Endothelial cell (in vitro differentiated cells): Measurements from ENCODE around the gene TMEM91. TPM values are rescaled to one million over a fixed set of nuclear protein-coding genes. Genes with fewer than 3 reads are reported as not detected.
A peak's percentile ranks its signal among the peaks of the same experiment; 100 is the strongest.

ENCODE experiments used
- DNase-seq: peaks from one replicate; pipeline ENCODE4 v3.0.0; 2021; ENCODE audit warnings: low spot score
- H3K27ac Mint-ChIP-seq: one replicate; pipeline ENCODE4 v1.8.0; 2021; ENCODE audit warnings: mixed read lengths, inconsistent platforms; ENCODE audit not compliant: unreplicated experiment
- H3K27me3 Mint-ChIP-seq: one replicate; pipeline ENCODE4 v1.8.0; 2021; ENCODE audit warnings: mild to moderate bottlenecking, moderate library complexity, mixed read lengths, inconsistent platforms; ENCODE audit not compliant: unreplicated experiment
- H3K36me3 Mint-ChIP-seq: one replicate; pipeline ENCODE4 v1.8.0; 2021; ENCODE audit warnings: mild to moderate bottlenecking, low read depth, mixed read lengths, inconsistent platforms; ENCODE audit not compliant: unreplicated experiment
- H3K4me1 Mint-ChIP-seq: one replicate; pipeline ENCODE4 v1.8.0; 2021; ENCODE audit warnings: mild to moderate bottlenecking, mixed read lengths, inconsistent platforms; ENCODE audit not compliant: unreplicated experiment
- H3K4me3 Mint-ChIP-seq: one replicate; pipeline ENCODE4 v1.8.0; 2021; ENCODE audit warnings: mild to moderate bottlenecking, mixed read lengths, inconsistent platforms; ENCODE audit not compliant: unreplicated experiment
- H3K9me3 Mint-ChIP-seq: one replicate; pipeline ENCODE4 v1.8.0; 2021; ENCODE audit warnings: mixed read lengths, inconsistent platforms; ENCODE audit not compliant: unreplicated experiment
- total RNA-seq: library from RNA; stranded (reverse); fragmentation: NEBNext Ultra II Directional; extraction: Animal tissue kit (Norgen Biotek cat#: 25700); gene quantifications from one replicate; pipeline ENCODE4 v1.2.1, GENCODE V29; 2021; ENCODE audit not compliant: unreplicated experiment
- TF ChIP-seq, protein P1 (sequence below): fragments of 200-600 bp; sonication (generic); IDR thresholded peaks from one replicate; pipeline ENCODE4 v1.5.0; 2021; ENCODE audit warnings: antibody characterized with exemption; ENCODE audit not compliant: unreplicated experiment

Gene TMEM91
- total RNA-seq, 1 donor from 2014 or later, result 7.6 TPM

DNA sequence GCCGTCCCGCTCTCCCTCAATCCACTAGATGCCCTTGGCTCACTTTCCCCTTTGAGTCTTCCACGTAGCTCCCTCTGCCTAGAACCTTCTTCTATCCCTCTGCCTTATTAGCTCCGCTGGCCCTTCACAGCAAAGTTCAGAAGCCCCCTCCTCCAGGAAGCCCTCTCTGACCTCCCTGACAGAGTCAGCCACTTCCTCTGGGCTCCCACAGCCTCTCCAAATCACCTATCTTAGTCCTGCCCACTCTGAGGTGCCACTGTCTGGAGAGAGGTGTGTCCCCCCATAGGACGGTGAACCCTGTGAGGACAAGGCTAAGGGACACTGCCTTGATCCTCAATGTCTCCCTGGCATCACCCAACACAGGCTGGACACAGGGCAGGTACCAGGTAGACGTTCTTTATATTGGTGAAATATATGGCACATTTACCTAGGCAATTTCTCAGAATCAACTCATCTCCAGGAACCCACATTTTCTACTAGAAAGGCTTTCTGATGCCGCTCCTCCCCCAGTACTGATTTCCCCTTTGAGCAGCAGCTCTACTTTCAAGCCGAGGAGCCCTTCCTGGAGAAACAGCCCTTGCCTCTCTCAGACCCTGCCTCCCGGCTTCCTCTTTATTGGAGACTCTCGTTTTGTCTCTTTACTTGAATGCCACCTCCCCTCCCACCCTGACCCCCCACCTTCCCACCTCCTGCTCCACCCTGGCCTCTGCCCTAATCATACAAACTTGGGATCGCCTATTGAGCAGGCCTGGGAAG lies 19.2 kb upstream of the TMEM91 start:
- DNase-seq, result no peak
- Mint-ChIP-seq H3K27ac (no peak overlapping the region), H3K4me3 (peak overlapping the region; percentile 47), H3K27me3 (peaks cover 23% of the 10 kb centered on the region), H3K4me1 (peaks cover 15% of the 10 kb centered on the region), H3K36me3 (peaks cover 6% of the 10 kb centered on the region), H3K9me3 (no peaks in the 10 kb centered on the region)
- TF ChIP-seq, protein P1, sequence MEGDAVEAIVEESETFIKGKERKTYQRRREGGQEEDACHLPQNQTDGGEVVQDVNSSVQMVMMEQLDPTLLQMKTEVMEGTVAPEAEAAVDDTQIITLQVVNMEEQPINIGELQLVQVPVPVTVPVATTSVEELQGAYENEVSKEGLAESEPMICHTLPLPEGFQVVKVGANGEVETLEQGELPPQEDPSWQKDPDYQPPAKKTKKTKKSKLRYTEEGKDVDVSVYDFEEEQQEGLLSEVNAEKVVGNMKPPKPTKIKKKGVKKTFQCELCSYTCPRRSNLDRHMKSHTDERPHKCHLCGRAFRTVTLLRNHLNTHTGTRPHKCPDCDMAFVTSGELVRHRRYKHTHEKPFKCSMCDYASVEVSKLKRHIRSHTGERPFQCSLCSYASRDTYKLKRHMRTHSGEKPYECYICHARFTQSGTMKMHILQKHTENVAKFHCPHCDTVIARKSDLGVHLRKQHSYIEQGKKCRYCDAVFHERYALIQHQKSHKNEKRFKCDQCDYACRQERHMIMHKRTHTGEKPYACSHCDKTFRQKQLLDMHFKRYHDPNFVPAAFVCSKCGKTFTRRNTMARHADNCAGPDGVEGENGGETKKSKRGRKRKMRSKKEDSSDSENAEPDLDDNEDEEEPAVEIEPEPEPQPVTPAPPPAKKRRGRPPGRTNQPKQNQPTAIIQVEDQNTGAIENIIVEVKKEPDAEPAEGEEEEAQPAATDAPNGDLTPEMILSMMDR, result no peak

GRCh38 chr19:41357746-41358145 lies 18.6 kb upstream of the TMEM91 start:
- Mint-ChIP-seq H3K4me3 (no peak overlapping the region), H3K9me3 (no peaks in the 10 kb centered on the region), H3K4me1 (peaks cover 13% of the 10 kb centered on the region), H3K27me3 (peaks cover 23% of the 10 kb centered on the region), H3K27ac (no peak overlapping the region), H3K36me3 (peaks cover 4% of the 10 kb centered on the region)
- DNase-seq, result no peak
- TF ChIP-seq, protein P1, result no peak

GRCh38 chr19:41359741-41360140 lies 16.6 kb upstream of the TMEM91 start:
- H3K27ac Mint-ChIP-seq, result no peak overlapping the region
- H3K4me1 Mint-ChIP-seq, result peaks cover 17% of the 10 kb centered on the region
- H3K27me3 Mint-ChIP-seq, result peaks cover 23% of the 10 kb centered on the region
- H3K9me3 Mint-ChIP-seq, result no peaks in the 10 kb centered on the region
- DNase-seq, result no peak
- H3K36me3 Mint-ChIP-seq, result peaks cover 4% of the 10 kb centered on the region
- no peak overlapping the region for H3K4me3 Mint-ChIP-seq
- TF ChIP-seq, protein P1, result no peak

- peaks cover 17% of the 10 kb centered on the region for H3K27me3 Mint-ChIP-seq
- no peak for DNase-seq
- no peaks in the 10 kb centered on the region for H3K9me3 Mint-ChIP-seq
- peaks cover 9% of the 10 kb centered on the region for H3K4me1 Mint-ChIP-seq
- H3K27ac Mint-ChIP-seq, result no peak overlapping the region
- no peaks in the 10 kb centered on the region for H3K36me3 Mint-ChIP-seq
- H3K4me3 Mint-ChIP-seq, result peak overlapping the region; percentile 25
- TF ChIP-seq, protein P1, result no peak
Measured at GRCh38 chr19:41362143-41362847, 14.0 kb upstream of the TMEM91 start.

DNA sequence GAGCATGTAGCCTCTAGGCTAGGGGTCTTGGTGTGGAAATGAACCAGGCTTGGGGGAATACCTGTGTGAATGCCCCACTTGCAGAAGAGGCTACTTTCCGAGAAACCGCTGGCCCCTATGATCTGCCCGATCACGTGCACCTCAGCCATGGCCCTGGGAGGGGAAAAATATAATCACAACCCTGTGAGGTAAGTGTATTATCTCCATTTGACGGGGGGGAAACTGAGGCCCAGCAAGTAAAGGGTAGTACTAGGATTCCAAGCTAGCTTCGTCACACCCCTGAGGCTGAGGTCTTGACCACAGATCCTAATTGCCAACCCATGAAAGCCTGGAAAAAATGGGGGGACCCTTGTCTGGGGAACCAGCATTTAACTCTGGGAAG lies 13.0 kb upstream of the TMEM91 start:
- no peaks in the 10 kb centered on the region for H3K9me3 Mint-ChIP-seq
- no peak for DNase-seq
- peak overlapping the region; percentile 100 for H3K27ac Mint-ChIP-seq
- H3K4me1 Mint-ChIP-seq, result peaks cover 8% of the 10 kb centered on the region
- H3K36me3 Mint-ChIP-seq, result no peaks in the 10 kb centered on the region
- H3K27me3 Mint-ChIP-seq, result peaks cover 16% of the 10 kb centered on the region
- TF ChIP-seq, protein P1, result no peak
- H3K4me3 Mint-ChIP-seq, result peak overlapping the region; percentile 96
